GF-D8 (cell line): ENCODE data around the gene PRKAG3.

Experiments used
- DNase-seq: peaks from one replicate; lab custom pipeline; 2025; lab: John Stamatoyannopoulos, UW

Gene PRKAG3

DNA sequence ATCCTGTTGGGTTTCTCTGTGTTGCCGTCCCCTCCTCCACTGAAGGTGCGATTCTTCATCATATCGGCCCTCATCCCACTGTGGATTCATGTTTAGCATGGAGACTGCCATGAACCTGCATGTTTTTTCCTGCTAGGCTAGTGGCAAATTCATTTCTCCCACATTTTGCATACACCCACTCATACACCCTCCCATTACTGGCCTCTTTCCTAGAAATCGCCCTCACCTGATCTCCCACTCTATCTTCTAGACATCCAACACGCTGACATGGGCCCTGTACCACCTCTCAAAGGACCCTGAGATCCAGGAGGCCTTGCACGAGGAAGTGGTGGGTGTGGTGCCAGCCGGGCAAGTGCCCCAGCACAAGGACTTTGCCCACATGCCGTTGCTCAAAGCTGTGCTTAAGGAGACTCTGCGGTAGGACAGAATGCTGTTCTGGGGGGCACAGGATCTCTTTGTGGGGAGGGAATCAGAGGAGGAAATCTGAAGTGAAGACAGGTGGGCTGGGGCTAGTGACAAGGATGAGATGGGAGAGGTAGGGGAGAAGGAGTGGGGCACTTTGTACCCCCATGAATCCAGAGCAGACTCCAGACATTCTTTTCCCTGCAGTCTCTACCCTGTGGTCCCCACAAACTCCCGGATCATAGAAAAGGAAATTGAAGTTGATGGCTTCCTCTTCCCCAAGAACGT lies 17.7 kb downstream of the PRKAG3 start:
- DNase-seq, result no peak

DNA sequence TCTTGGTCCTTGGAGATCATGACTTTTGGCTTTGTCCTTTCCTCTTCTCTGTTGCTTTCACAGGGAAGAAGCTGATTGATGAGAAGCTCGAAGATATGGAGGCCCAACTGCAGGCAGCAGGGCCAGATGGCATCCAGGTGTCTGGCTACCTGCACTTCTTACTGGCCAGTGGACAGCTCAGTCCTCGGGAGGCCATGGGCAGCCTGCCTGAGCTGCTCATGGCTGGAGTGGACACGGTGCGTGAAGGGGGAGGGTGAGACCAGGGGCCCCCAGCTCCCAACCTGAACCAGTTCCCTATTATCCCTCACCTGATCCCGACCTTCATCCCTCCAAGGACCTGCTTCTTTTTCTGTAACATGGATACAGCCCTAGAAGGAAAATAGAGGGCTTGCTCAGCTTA lies 18.7 kb downstream of the PRKAG3 start:
- DNase-seq, result no peak

DNA sequence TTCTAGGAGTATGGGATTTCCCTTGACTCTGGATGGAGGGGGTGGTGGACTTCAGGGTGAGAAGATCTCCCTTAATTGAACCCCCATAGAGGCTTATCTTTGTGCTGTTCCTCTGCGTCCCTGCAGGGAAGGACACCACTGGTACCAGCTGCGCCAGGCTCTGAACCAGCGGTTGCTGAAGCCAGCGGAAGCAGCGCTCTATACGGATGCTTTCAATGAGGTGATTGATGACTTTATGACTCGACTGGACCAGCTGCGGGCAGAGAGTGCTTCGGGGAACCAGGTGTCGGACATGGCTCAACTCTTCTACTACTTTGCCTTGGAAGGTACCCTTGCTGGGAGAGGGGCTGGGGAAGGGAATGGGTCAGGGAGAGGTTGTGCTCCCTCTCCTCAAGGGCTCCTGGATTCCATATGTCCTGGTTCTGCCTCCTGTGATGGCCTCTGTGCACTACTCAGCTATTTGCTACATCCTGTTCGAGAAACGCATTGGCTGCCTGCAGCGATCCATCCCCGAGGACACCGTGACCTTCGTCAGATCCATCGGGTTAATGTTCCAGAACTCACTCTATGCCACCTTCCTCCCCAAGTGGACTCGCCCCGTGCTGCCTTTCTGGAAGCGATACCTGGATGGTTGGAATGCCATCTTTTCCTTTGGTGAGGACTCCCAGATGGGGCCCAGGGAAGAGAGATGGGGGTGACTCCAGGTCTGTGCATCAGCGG lies 19.3 kb downstream of the PRKAG3 start:
- DNase-seq, result no peak

DNA sequence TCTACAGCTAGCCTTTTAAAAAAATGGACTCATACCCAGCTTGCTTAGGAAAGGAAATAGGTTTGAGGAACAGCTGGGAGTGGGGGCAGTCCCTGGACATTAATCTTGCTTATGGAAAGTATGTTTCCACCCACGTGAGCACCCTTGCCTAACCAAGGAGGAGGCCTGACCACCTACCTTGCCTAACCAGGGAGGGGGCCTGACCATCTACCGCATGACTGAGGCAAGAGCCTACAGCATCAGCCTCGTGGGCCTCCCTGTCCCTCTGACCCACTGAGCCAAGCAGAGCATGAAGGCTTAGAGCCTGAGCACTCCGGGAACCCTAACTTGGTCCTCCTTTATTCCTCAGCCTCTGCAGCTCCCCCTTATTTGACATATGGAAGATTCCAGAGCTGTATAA lies 20.2 kb downstream of the PRKAG3 start:
- peak; percentile 18 for DNase-seq

DNA sequence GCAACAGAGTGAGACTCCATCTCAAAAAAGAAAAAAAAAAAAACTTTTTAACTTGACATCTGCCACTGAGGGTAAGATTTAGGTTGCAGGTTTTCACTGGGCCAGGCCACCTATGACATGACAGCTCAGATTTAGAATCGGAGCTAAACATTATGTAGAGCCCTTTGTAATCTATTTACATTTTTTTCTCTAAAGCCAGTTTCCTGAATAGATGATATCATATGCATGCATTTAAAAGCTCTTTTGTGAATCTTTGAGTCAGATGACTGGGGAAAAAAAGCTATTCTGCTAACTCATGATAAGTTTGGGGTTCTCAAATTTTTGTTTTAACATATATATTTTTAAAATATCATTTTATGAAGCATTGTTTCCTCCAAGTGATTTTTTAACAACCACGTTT lies 21.3 kb downstream of the PRKAG3 start:
- DNase-seq, result no peak

DNA sequence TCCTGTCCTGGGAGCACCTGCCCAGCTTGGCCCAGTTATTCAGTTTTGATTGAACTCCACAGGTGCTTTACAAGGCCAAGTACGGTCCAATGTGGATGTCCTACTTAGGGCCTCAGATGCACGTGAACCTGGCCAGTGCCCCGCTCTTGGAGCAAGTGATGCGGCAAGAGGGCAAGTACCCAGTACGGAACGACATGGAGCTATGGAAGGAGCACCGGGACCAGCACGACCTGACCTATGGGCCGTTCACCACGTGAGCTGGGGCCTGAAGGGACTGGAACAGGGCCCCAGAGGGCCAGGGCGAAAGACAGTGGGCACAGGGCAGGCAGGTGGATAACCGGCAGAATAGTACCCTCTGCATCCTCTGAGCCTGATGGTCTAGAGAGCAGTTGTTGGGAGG lies 22.1 kb downstream of the PRKAG3 start:
- DNase-seq, result no peak

DNA sequence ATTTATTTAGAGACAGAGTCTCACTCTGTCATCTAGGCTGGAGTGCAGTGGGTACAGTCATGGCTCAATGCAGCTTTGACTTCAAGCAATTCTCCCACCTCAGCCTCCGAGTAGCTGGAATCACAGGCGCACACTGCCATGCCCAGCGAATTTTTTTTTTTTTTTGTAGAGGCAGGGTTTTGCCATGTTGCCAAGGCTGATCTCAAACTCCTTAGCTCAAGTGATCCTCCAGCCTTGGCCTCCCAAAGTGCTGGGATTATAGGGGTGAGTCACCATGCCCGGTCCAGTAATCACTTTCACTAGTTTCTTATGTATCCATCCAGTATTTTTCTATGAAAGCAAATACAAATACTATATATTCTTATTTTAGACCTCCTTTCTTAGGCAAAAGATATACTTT lies 24.0 kb downstream of the PRKAG3 start:
- DNase-seq, result no peak

DNA sequence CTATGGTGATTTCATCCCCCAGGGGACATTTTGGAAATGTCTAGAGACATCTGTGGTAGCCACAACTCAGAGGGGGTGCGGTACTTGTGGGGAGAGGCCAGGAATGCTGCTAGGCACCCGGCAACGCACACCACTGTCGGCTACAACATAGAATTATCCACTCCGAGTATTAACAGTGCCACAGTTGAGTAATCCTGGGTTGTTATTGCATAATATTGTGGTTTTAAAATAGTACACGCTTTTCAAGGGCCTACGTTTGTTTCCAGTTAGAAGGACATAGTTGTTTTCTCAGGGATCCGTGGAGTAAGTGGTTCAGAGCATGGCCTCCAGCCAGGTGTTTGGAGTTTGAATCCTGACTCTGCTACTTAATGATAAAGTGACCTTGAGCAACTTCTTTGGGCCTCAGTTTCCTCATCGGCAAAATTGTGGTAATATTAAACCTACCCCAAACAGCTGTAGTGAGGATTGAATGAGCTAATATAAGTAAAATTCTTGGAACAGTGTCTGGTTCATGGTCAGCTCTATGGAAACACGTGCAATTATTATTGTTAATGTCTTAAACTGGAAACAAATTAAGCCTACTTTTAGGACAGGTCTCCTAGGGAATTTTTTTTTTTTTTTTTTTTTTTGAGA lies 25.1 kb downstream of the PRKAG3 start:
- DNase-seq, result peak; percentile 84

DNA sequence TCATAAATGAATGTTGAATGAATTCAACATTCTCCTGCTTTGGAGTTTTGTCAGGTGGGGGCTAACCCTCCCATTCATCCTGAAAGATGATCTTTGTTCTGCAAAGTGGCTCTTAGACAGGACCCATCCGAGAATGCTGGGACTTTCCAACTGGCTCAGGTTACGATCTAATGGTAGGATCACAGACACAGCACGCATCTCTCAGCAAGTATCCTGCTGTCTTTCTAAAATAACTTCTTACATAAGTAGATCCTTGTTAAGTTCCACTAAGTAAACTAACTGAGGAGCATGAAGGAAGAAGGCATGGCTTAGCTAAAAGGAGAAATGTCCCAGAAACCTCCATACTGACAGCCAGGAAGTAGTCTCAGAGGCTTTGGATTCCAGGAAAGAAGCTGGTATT lies 26.0 kb downstream of the PRKAG3 start:
- no peak for DNase-seq

DNA sequence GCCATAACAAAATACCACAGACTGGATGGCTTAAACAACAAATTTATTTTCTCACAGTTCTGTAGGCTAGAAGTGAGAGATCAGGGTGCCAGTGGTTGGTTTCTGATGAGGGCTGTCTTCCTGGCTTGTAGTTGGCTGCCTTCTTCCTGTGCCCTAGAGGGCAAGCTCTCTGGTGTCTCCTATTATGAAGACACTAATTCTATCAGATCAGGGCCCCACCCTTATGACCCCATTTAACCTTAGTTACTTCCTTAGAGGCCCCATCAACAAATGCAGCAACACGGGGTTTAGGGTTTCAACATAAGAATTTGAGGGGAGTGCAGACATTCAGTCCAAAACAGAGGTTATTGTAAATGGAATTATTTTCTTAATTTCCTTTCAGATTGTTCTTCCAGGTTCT lies 26.8 kb downstream of the PRKAG3 start:
- DNase-seq, result no peak

DNA sequence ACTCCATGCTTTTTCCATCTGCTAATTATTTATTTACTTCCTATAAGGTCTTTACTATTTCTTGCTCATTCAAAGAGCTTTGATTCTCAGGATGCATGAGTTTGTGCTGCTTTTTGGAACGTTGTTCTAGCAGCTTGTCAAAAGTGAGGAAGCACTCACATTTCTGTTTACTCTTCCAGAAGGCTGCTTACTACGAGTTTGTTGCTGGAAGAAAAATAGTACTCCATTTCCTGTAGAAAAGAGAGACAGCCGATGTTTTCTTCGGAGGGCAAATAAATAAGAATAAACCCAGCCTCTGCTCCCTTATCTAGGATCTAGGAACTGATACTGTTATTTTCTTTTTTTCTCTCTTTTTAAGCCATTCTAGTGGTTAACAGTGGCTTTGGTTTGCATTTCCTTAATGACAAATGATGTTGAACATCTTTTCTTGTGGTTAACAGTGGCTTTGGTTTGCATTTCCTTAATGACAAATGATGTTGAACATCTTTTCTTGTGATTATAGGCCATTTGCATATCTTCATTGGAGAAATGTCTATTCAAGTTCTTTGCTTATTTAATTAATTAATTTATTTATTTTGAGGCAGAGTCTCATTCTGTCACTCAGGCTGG lies 29.1 kb downstream of the PRKAG3 start:
- DNase-seq, result no peak

DNA sequence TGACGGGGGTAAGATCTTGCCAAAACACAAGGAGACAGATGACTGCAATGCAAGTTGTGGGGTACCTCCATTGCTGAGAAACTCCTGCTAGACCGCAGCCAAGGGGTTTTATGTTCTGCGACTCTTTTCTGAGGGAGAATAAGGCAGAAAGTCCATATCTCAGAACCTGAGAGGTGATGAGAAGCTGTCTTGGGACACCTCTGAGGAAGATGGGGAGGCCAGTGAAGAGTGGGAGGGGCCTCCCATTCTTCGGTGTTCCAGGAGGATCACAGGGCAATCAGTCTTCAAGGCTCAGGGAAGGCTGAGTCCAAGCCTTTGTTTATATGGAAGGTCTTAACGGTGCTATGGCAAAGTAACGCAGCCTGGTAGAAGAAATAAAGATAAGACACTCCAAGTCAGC lies 31.6 kb downstream of the PRKAG3 start:
- DNase-seq, result no peak

DNA sequence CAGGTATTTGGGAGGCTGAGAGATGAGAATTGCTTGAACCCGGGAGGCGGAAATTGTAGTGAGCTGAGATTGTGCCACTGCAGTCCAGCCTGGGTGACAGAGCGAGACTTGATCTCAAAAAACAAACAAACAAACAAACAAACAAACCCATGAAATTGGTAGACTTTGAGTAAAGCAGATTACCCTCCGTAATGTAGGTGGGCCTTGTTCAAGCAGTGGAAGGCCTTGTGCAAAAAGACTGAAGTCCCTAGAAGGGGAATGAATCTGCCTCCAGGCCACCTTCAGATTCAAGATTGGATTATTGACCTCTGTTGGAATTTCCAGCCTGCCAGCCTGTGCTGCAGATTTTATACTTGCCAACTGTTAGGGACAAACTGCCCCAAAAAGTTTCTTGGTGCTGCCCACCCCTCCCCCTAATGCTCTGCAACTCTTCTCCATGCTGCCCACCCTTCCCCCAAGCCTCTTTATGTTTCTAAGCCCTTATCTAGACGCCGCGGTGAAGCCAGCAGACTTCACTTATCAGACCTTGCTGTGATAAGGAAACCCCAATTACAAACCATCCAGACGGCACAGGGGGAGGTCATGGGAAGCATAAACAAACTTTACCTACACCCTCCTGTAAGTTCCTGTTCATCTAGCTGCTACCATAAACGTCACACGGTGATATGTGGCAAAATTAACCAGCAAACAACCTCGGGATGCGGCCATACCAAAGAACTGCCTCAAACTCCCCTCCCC lies 32.7 kb downstream of the PRKAG3 start:
- no peak for DNase-seq

DNA sequence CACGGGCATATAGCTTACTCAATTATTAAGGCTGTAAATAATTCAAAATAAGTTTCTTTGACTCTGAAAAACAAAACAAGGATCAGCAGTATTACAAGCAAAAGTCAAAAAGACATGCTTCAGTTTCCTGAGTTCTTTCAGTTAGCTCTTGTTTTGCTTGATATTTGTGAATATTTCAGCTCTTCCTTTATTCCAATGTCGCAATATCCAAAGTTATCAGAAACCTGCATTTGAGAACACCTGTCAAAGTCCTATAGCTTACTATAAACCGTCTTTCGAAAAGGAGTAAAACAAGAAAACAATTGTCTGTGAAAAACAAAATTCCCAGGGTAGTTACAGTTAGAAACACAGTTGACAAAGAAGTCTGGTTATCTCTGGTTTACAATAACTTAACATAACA lies 34.9 kb downstream of the PRKAG3 start:
- no peak for DNase-seq

DNA sequence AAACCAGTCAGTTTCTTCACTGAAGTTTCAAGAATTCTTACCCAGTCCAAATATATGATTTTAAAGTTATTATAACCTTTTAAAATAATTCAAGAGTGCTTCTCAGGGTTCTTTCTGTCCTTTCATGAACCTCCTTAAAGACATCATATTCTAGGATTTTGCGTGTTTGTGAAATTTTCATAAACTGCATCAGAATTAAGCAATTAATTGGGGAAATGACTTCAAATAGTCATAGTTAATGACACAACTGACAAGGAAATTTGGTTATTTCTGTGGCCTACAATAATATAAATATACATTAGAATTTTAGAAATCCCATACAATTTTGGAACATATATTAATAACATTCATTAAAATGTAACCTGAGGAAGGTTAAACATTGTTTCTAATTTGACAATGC lies 39.2 kb downstream of the PRKAG3 start:
- no peak for DNase-seq

DNA sequence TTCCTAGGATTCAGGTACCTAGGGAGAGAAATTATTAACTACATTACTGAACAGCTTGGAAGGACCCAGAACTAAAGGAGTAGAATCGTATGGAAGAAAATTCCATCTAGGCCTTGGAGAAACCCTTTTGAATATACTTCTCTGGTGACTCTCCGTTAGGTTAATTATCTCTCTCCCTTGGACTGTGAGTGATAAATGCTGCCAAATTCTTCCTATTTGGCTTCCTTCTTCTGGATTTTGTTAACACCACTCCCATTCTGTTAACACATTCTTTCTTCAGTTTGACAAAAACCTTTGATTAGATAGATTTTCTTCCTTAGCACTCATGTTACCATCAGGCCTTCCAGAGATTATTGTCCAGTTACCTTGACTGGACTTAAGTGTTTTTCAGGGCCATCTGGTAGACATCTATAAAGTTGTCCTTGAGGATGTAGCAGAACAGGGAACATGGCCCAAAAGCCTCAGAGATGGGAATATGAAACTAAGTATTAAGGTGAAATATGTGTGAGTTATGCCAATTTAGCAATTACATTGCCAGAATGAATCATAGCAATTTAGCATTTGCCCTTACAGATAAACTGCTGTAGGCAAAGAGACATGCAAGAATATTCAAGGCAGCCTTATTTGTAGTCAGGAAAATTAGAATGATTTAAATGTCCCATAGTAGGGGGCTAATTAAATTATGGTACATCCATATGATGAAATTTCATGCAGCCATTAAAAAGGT lies 42.9 kb downstream of the PRKAG3 start:
- DNase-seq, result no peak

DNA sequence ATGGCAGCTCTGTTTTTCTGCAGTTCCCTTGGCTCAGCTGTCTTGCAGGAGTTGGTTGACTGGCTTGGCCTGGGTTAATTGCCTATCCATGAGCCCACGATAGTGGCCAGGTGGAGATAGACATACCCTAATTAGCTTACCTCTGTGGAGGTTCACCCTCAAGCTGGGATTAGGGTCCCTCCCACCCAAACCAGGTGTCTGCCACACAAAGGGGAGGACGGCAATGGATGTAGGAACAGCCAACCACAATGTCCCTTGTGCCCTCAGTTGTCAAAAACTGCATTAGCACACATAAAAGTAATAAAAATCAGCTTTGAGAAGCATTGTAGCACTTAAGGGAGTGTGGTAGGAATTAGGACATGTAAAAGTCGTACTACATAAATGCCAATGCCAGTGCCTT lies 45.5 kb downstream of the PRKAG3 start:
- DNase-seq, result no peak

DNA sequence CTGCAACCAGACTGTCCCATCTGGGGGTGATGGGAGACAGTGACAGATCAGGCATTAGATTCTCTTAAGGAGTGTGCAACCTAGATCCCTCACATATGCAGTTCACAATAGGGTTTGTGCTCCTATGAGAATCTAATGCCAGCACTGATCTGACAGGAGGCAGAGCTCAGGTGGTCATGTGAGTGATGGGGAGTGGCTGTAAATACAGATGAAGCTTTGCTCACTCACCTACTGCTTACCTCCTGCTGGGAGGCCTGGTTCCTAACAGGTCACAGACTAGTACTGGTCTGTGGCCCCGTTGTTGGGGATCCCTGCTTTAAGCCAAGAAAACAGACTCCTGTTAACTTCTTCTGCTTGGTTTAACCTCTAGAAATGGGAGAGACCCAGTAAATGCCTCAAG lies 46.5 kb downstream of the PRKAG3 start:
- no peak for DNase-seq

DNA sequence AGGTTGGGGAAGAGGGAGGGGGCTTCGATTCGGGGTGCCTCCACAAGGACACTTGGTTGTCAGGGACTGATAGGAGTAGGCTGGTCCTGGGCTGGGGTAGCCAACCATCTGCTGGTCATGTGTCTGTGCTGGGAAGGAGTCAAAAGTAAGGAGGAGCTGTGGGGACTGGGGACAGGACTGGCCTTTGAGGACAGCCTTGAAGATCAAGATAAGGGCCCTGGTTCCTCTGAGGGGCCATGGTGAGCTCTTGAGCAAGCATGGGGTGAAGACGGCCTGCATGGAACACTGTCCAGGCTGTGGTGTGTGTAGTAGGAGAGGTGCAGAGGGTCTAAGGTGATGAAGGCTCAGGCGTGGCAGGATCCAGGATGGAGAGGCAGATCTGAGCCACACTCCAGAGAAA lies 47.9 kb downstream of the PRKAG3 start:
- no peak for DNase-seq

DNA sequence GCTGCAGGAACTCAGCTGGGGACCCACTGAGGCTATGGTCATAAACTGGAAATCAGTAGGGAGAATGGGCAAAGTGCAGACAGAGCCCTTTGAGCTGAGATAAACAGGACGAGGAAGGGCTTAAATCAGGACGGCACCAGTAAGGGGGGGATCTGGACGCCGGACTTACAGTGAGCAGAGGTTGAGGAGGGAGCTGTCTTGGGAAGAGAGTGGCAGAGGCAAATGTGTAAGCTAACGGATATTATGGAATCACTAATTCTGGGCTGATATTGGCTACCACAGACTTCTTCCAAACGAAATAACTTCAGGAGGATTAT lies 49.1 kb downstream of the PRKAG3 start:
- no peak for DNase-seq

DNA sequence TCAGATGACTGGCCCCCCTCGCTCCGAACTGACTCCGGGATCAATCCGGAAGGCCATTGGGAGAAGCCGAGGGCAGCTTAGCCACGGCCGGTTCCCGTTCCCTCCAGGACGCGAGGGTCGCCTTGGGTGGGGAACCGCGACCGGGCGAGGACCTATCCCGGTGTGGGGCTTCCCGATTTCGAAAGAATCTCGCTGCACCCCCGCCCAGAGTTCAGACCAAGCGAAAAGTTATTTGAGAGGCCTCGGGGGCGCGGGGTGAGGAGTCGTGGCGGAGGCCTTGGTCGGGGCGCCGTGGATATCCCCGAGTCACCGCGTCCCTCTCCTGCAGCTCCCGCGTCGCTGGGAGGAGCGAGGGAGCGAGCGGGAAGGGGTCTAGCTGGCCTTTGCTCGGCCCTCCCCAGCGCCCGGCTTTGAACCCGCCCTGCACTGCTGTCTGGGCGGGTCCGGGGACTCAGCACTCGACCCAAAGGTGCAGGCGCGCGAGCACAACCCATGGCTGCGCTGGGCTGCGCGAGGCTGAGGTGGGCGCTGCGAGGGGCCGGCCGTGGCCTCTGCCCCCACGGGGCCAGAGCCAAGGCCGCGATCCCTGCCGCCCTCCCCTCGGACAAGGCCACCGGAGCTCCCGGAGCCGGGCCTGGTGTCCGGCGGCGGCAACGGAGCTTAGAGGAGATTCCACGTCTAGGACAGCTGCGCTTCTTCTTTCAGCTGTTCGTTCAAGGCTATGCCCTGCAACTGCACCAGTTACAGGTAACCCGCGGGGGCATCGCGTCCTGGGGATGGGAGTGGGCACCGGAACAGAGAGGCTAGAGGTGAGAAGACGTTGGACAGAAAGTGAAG lies 49.7 kb downstream of the PRKAG3 start, which contains the start of gene CYP27A1:
Gene CYP27A1 (plus strand): TSS at position 457 of the 837 bp plus-strand sequence. CDS start 36 bp downstream, at position 493.
- DNase-seq, result no peak
